DND-41 (cell line): Measurements from ENCODE around the gene LRRC75B.

Experiments
- EZH2 ChIP-seq: IDR thresholded peaks from 3 replicates; pipeline ENCODE4 v1.6.1; 2012; ENCODE audit warnings: borderline replicate concordance, low read depth, mild to moderate bottlenecking, moderate library complexity, low read length, inconsistent platforms; ENCODE audit not compliant: severe bottlenecking
- TF ChIP-seq, protein P1 (sequence below): IDR thresholded peaks from 2 replicates; pipeline ENCODE4 v1.5.1; 2012; ENCODE audit warnings: borderline replicate concordance, low read length, moderate library complexity, mild to moderate bottlenecking; ENCODE audit not compliant: poor library complexity, severe bottlenecking; ENCODE audit errors: extremely low read depth

- TF ChIP-seq, protein P1, sequence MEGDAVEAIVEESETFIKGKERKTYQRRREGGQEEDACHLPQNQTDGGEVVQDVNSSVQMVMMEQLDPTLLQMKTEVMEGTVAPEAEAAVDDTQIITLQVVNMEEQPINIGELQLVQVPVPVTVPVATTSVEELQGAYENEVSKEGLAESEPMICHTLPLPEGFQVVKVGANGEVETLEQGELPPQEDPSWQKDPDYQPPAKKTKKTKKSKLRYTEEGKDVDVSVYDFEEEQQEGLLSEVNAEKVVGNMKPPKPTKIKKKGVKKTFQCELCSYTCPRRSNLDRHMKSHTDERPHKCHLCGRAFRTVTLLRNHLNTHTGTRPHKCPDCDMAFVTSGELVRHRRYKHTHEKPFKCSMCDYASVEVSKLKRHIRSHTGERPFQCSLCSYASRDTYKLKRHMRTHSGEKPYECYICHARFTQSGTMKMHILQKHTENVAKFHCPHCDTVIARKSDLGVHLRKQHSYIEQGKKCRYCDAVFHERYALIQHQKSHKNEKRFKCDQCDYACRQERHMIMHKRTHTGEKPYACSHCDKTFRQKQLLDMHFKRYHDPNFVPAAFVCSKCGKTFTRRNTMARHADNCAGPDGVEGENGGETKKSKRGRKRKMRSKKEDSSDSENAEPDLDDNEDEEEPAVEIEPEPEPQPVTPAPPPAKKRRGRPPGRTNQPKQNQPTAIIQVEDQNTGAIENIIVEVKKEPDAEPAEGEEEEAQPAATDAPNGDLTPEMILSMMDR = no peak
- TF ChIP-seq EZH2 = no peak
Measured at GRCh38 chr22:24540470-24540869, 52.4 kb downstream of the LRRC75B start.
